HG03558 (cell line): ENCODE measurements around the gene ATP1B3.
"Not testable (repeated sequence)": the region's sequence is repeated elsewhere in the genome, so short reads cannot be mapped to it uniquely, and the experiment has no call there.

ENCODE experiments used
- ATAC-seq: cut with Tn5 transposase; IDR thresholded peaks from one replicate; pipeline ENCODE4 v1.9.1; 2021; ENCODE audit warnings: moderate number of reproducible peaks; ENCODE audit not compliant: unreplicated experiment; ENCODE audit errors: extremely low read depth

ATP1B3 gene

GRCh38 chr3:141860086-141860669, 16.3 kb upstream of the ATP1B3 start:
- no peak for ATAC-seq

GRCh38 chr3:141860766-141861513, 15.5 kb upstream of the ATP1B3 start:
- no peak for ATAC-seq

GRCh38 chr3:141862279-141862816, 14.1 kb upstream of the ATP1B3 start:
- no peak for ATAC-seq

DNA sequence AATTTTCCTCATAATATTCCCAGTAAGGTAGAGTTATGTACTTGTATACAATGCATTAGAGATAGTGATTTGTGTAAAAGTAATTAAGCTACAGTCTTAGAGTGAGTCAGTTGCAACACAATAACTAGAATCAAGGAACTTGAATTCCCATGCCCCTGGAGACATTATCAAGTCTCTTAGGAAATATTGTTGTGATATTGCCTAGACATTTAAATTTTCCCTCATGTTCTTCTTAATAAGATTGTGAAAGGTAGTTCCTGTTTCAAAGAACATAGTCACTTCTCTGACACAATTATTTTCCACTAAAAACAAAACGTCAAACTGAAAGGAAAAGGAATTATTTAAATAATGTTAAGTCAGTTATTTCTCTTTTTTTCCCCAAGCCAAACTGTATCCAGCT, 13.0 kb upstream of the ATP1B3 start:
- ATAC-seq, result no peak

- no peak for ATAC-seq
Observed at GRCh38 chr3:141864281-141864970, 12.0 kb upstream of the ATP1B3 start.

DNA sequence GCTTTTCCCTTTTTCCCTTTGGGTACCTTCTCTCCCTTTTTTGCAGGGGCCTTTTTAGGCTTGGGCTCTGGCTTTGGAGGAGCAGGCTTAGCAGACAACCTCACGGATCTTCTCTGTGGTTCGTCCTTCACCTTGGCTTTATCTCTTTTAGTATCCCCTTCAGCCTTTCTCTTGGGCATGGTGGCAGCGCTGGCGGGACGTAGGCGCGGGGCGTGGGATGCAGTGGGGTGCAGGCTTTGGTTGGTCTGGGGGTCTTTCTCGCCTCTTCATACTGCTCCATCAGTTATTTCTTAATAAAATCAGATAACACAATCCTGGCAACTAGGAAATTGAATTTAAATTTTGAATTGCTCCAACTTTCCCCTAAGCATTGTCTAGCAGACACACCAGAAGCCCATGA, 11.3 kb upstream of the ATP1B3 start:
- ATAC-seq, result no peak

DNA sequence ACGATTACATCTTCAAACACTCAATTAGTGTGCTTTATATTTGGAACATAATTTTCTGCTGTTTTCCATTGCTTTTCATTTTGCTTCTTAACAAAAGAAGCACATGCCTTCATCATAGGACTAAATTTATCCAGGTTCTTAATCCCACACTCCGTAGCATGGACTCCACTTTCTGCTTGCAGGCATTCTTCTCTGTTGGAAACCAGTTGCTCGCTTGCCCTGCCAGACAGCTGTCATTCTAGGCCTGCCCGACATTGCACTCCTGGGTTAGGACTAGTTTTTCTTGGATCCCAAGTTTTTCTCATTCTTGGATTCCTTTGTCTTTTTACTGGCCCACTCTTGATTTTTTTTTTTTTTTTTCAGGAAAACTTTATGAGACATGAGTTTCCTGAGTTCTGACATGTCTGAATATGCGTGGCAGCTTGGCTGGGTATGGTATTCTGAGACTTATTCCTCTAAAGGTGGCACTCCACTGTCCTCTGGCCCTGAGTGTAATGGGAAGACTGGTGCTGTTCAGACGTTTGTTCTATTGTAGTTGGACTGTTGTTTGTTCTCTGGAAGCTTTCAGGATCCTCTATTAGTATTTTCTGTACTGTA, 6.3 kb upstream of the ATP1B3 start:
- no peak for ATAC-seq

DNA sequence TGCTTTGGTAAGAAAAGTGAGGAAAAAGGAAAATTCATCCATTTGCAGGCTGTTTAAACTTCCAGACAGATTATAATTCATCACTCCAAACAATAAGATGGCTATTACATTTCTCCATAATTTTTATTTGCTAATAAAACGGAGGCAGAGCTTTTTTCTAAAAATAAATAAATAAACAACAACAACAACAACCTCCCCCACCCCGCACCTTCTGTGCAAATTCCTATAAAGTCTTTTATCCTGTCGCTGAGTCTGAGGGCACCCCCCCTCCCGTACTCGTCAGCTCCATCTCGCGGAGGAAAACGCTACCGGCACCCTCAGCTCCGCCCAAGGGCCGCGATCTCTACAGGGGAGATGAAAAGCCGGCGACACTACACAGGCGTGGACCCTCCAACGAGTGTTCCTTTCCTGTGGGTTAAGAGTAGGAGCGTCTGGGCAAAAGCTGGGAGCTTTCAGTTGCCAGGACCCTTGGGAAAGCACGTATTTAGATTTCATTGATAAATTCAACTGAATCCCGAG, 1.0 kb upstream of the ATP1B3 start:
- ATAC-seq, result no peak

DNA sequence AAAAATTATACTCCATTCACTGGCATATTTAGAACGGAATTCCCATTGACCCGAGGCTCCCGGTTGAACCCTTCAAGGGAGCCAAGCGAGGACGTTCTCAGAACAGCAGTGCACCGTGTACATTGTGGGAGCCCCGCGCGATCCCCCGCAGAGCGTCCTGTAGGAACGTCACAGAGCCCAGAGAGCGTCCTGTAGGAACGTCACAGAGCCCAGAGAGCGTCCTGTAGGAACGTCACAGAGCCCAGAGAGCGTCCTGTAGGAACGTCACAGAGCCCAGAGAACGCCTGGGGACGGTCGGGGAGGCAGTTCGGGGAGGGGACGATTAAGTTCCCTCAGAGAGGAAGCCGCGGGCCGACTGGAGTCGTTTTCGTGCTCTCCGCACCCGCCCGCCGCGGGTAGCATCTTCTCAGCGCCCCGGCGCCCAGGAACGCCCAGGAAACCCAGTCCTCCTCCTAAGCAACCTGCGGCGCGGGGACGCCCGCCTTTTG, 506 bp upstream of the ATP1B3 start:
- ATAC-seq, result no peak

DNA sequence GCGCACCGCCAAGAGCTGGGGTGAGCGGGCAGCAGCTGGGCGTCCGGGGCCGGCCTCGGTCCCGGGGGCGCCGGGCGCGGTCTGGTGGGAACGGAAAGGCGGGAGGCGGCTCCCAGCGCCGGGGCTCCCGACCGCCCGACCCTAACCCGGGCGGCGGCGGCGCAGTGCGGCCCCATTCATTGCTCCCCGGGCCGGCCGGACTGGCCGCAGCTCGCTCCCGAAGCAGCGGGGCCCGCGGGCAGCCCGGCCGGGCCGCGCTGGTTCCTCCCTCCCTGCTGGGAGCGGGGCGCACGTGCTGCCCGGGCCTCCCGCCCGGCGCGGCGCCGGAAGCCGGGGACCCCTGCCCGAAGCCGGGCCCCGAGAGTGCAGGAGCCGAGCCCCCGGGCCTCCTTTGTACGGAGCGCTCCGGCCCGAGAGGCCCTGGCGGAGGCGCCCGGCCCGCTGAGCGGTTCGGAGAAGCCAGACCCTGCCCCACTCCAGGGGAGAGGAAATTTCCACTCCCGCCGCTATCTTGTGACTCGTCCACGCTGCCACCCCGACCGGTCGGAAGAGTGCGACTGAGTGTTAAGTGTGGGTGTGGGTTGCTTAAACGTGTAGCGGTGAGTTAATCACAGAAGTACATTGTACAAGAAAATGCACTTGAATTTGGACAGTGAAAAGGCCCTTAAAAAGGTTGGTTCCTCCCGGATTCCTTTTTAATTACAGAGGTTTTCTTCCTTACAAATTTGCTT, 613 bp downstream of the ATP1B3 start:
- ATAC-seq, result peak; percentile 5

GRCh38 chr3:141877911-141878310, 1.5 kb downstream of the ATP1B3 start:
- ATAC-seq, result no peak

DNA sequence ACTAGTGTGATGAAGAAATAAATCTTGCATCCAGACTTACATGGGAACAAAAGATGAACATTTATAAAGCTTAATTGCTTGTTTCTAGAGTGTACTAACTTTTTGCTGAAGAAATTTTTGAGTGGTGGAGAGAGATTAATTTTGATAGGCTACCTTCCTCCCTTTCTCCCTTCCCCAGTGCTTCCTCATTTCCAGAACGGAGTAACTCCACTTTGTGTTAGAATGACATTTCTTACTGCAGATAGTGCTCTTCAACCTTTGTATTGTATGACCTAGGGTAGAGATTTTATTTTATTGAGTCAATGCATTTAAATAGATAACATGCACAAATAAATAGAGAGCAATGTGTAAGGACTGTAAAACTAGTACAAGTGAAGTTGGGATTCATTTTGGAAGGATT, 1.9 kb downstream of the ATP1B3 start:
- ATAC-seq, result no peak

GRCh38 chr3:141878817-141879216, 2.4 kb downstream of the ATP1B3 start:
- no peak for ATAC-seq

- no peak for ATAC-seq
Observed at GRCh38 chr3:141881702-141882101, 5.3 kb downstream of the ATP1B3 start.

DNA sequence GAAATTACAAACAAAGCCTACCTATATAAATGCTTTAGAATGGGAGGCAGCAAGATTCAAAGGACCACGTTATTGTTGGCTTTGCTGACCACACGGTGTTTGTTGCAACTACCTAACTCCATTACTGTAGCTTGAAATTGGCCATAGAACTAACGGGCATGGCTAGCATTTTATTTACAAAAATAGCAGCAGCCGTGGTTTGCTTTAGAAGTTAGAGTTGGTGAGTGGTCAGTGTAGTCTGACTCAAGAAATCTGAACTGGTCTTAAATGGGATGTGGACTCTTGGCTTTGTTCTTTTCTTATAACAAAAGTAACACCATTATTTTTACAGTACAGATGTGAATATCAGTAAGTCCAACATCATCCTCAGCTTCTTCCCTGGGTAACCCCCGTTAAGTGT, 10.6 kb downstream of the ATP1B3 start:
- no peak for ATAC-seq

GRCh38 chr3:141888548-141888947, 12.1 kb downstream of the ATP1B3 start:
- ATAC-seq, result not testable (repeated sequence)

GRCh38 chr3:141894524-141895176, 18.2 kb downstream of the ATP1B3 start:
- no peak for ATAC-seq

- no peak for ATAC-seq
Observed at GRCh38 chr3:141895731-141896130, 19.3 kb downstream of the ATP1B3 start.

DNA sequence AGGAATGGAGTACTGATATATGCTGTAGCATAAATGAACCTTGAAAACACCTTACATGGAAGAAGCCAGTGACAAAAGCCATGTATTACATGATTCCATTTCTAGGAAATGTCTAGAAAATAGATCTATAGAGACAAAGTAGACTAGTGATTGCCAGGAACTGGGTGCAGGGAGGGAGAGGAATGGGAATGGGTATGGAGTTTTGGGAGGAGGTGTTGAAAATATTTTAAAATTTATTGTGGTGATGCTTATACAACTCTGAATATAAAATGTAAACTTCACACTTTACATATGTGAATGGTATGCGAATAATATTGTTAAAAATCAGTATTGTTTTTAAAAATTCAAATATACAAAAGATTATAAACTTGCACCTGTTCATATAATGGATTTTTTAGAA, 22.5 kb downstream of the ATP1B3 start:
- ATAC-seq, result no peak
